GM20000 (cell line): ENCODE results near the gene GORASP1.

Experiments
- DNase-seq: peaks from one replicate; pipeline ENCODE4 v3.0.0; 2012; ENCODE audit warnings: low spot score
- CTCF ChIP-seq: IDR thresholded peaks from 2 replicates; pipeline ENCODE4 v1.5.1; 2012; ENCODE audit warnings: mild to moderate bottlenecking, control low read depth; ENCODE audit errors: extremely low read depth, missing control alignments

The GORASP1 gene

DNA sequence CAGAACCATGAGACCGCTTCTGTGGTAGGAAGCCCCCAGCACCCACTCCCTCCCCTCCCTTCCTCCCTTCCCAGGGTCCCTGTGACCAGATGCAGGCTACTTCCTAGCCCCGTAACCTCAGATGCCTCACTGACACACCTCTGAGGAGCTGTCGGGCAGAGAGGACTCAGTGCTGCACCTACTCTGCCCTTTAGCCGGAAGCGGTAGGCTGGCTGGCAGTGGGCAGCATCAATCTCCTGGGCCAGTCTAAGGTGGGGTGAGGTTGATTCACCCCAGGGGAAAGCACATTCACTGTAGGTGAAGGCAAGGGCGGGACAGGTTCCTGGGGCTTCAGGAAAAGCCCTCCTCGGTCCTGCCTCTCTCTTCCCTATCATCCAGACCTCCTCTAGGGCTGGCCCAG is 26.9 kb upstream of the GORASP1 start:
- no peak for TF ChIP-seq CTCF
- no peak for DNase-seq

GRCh38 chr3:39133822-39134221 is 26.4 kb upstream of the GORASP1 start:
- no peak for DNase-seq

DNA sequence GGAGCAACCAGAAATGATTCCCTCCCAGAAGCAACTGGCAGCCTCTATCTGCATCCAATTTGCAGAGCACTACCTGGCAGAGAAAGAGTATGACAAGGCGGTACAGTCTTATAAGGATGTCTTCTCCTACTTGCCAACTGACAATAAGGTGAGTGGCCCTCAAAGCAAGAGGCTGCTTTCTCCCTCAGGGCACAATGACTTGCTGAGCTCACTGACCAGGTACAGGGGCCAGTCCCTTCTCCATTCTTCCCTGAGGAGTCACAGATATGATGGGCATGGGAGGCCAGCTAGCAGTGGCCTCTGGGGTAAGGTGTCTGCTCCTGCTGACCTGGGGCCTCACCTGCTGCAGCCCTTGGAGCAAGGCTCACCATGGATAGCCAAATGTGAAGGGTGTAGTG is 25.7 kb upstream of the GORASP1 start:
- DNase-seq, result no peak
- no peak for TF ChIP-seq CTCF

More at GRCh38 chr3:39133822-39134221, 26.4 kb upstream of the GORASP1 start:
- TF ChIP-seq CTCF, result no peak

DNA sequence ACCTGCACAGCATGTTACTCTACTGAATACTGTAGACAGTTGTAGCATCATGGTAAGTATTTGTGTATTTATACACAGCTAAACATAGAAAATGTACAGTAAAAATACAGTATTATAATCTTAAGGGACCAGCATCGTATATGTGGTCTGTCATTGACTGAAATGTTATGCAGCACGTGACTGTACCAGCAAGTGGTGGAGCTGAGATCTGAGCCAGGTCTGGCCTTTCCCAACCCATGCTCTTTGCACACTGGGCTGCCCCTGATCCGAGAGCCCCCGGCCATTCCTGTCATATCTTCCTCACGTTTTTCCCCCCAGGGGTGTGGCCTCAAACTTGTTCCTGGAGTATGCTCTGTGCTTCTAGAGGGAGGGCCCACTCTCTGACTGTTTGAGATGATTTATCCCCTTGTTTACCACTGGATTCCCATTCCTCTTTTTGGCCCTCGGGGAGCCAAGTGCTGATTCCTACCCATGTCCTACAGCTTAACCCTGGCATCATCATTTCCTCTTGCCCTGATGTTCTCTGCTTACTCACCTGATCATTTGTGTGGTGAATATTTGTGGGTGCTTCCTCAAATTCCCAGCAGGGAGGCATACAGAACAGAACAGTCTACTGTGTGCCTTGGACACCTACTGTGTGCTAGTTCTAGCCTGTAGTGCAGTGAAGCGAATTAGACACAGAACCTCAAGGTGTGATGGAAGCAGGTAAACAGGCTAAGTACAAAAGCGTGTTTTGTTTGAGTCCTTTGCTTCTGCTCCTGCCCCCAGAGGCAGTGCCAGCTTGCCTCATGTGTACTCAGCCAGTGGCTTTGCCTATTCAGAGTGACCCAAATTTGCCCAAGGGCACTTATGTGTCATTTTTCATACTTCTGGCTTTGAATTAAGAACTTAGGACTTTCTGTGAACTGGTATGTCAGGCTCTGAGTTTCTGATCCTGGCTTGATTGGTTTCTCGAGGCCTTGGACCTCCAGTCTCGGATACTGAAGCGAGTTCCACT is 25.0 kb upstream of the GORASP1 start:
- no peak for DNase-seq
- TF ChIP-seq CTCF, result no peak

GRCh38 chr3:39130693-39131265 is 23.4 kb upstream of the GORASP1 start:
- no peak for TF ChIP-seq CTCF
- DNase-seq, result no peak

DNA sequence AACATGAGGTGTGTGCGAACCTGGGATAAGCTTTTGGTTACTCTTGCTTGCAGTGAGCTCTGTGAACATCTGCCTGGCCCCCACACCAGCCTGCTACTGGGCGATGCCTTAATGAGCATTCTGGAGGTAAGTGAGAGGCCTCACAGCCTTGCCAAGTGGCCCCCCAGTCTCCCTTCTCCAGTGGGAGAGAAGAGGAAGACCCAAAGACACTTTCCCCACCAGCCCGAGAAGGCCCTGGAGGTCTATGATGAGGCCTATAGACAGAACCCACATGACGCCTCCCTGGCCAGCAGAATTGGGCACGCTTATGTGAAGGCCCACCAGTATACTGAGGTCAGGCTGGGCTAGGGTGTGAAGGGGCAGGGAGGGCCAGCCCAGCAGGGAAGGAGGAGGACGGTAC is 22.6 kb upstream of the GORASP1 start:
- DNase-seq, result no peak
- TF ChIP-seq CTCF, result no peak

DNA sequence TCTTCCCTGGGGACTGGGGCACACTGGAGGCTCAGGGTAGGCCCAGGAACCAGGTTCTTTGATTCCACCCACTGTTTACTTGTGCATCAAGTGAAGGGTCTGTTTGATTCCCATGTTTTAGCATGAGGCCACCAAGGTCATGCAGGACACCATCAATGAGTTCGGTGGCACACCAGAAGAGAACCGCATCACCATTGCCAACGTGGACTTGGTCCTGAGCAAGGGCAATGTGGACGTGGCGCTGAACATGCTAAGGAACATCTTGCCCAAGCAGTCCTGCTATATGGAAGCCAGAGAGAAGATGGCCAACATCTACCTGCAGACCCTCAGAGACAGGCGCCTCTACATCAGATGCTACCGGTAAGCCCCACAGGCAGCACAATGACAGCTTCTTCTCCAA is 21.5 kb upstream of the GORASP1 start:
- no peak for DNase-seq
- no peak for TF ChIP-seq CTCF
